AG09319 (cell line): ENCODE data around the gene GOLGB1.

Source experiments
- DNase-seq: peaks from one replicate; pipeline ENCODE4 v3.0.0-alpha.2; 2010; ENCODE audit warnings: low read depth; ENCODE audit errors: extremely low read depth
- CTCF ChIP-seq: IDR thresholded peaks from 2 replicates; pipeline ENCODE4 v1.5.1; 2011; ENCODE audit warnings: low read depth, mild to moderate bottlenecking, inconsistent platforms, low read length, moderate library complexity

The GOLGB1 gene

DNA sequence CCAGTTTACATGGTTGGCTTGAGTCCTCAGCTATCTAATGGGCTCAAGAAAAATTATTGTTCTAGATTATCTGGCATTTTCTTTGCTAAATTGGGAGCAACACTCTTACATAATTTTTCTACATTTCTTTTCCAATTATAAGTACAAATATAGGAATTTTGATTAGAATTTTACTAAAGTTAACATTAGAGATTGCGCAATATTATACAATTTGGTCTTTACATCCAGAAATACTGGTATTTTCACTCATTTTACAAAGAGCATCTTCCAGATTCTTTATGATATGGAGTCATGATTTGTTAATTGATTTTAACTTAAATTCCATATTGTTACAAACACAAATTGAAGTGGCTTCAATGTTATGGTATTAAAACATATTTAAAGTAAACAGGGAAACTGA is 19.7 kb upstream of the GOLGB1 start:
- DNase-seq, result no peak

GRCh38 chr3:121768452-121768851 is 18.9 kb upstream of the GOLGB1 start:
- no peak for DNase-seq
- TF ChIP-seq CTCF, result no peak

More for the DNA sequence above, 19.7 kb upstream of the GOLGB1 start:
- TF ChIP-seq CTCF, result no peak

GRCh38 chr3:121759541-121760202 is 10.1 kb upstream of the GOLGB1 start:
- DNase-seq, result no peak
- TF ChIP-seq CTCF, result no peak

GRCh38 chr3:121758727-121759450 is 9.3 kb upstream of the GOLGB1 start:
- DNase-seq, result no peak
- TF ChIP-seq CTCF, result no peak

DNA sequence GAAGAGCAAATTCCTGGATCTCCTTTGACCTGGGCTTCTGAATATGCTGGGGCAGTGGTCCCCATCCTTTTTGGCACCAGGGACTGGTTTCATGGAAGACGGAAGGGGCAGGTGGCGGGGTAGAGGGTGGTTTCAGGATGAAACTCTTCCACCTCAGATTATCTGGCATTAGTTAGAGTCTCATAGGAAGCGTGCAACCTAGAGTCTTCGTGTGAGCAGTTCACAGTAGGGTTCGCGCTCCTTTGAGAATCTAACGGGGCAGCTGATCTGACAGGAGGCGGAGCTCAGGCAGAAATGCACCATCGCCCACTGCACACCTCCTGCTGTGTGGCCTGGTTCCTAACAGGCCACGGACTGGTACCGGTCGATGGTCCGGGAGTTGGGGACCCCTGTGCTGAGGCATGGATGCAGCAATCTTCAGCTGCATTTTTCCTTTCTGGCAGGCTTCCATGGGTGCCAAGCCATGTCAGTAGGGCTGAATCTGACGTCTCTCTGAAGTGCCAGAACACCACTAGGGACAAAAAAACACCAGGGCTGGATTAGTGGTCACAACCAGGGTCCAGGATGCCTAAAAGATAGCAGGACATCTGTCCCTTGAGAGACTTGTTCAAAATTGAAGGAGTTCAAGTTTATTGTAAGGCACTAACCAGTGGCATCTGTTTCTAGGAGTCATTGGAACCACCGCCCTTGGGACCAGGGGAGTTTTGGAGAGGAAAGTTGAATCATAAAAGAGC is 8.4 kb upstream of the GOLGB1 start:
- DNase-seq, result no peak
- no peak for TF ChIP-seq CTCF

- DNase-seq, result no peak
- no peak for TF ChIP-seq CTCF
These were observed 7.7 kb upstream of the GOLGB1 start for GRCh38 chr3:121757087-121757811.
